NCI-H146 treated with DMSO at 0.1 percent for 48 hours (cell line): ENCODE data around the gene TSPAN15.

Source experiments
- DNase-seq: peaks from one replicate; lab custom pipeline; 2025; ENCODE audit not compliant: unreplicated experiment; lab: John Stamatoyannopoulos, UW

The TSPAN15 gene

GRCh38 chr10:69499726-69500689 is 48.7 kb downstream of the TSPAN15 start:
- DNase-seq, result no peak

- no peak for DNase-seq
Measured at GRCh38 chr10:69500864-69501468, 49.7 kb downstream of the TSPAN15 start.

GRCh38 chr10:69501657-69502056 is 50.4 kb downstream of the TSPAN15 start:
- no peak for DNase-seq

- no peak for DNase-seq
Measured at GRCh38 chr10:69502589-69502988, 51.3 kb downstream of the TSPAN15 start.

GRCh38 chr10:69503001-69503895 is 52.0 kb downstream of the TSPAN15 start:
- DNase-seq, result no peak

GRCh38 chr10:69503896-69504265 is 52.6 kb downstream of the TSPAN15 start:
- no peak for DNase-seq

GRCh38 chr10:69504576-69505250 is 53.4 kb downstream of the TSPAN15 start:
- no peak for DNase-seq

GRCh38 chr10:69505636-69506318 is 54.5 kb downstream of the TSPAN15 start:
- no peak for DNase-seq

- no peak for DNase-seq
Measured at GRCh38 chr10:69506487-69506833, 55.2 kb downstream of the TSPAN15 start.

- DNase-seq, result no peak
Measured at GRCh38 chr10:69506834-69507713, 55.8 kb downstream of the TSPAN15 start.

GRCh38 chr10:69508738-69509340 is 57.6 kb downstream of the TSPAN15 start:
- no peak for DNase-seq

GRCh38 chr10:69512901-69513300 is 61.6 kb downstream of the TSPAN15 start:
- DNase-seq, result no peak

- no peak for DNase-seq
Measured at GRCh38 chr10:69513617-69514016, 62.4 kb downstream of the TSPAN15 start.

GRCh38 chr10:69515699-69516259 is 64.5 kb downstream of the TSPAN15 start:
- peak; percentile 35 for DNase-seq

- DNase-seq, result no peak
Measured at GRCh38 chr10:69516316-69516715, 65.1 kb downstream of the TSPAN15 start.

- no peak for DNase-seq
Measured at GRCh38 chr10:69516796-69517195, 65.5 kb downstream of the TSPAN15 start.

- DNase-seq, result no peak
Measured at GRCh38 chr10:69517271-69517848, 66.1 kb downstream of the TSPAN15 start.

GRCh38 chr10:69527961-69528360 is 76.7 kb downstream of the TSPAN15 start:
- DNase-seq, result no peak
